ENCODE measurements around the gene CENPP.

CENPP gene

GRCh38 chr9:92514635-92515034 is 188.9 kb downstream of the CENPP start:
- no peak for TF ChIP-seq POLR2A (IDR thresholded peaks at IDR 0.05; ENCODE audit: low read depth, low read length)
- DNase-seq (ENCODE audit: insufficient read length, low spot score) (no peak), FAIRE-seq (no peak)

DNA sequence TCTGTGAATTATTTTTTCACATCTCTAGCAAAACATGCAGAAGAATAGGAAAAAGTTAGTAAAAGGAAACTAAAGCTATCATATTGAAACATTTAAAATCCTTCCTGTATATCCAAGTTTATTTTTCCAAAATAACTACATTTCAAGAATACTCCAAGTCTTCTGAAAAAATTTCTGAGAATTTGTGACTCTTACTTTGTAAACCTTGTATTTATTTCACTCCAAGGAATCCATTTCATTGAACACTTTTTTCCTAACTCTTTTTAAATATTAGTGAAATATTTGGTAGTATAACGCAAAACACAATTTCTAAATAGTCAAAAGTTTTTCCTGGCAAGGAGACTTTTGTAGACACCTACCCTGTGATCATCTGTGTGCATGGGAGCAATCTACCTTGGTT is 190.8 kb downstream of the CENPP start:
- FAIRE-seq: no peak
- no peak for TF ChIP-seq POLR2A (IDR thresholded peaks at IDR 0.05; ENCODE audit: low read depth, low read length)
- DNase-seq (ENCODE audit: insufficient read length, low spot score): no peak

- TF ChIP-seq POLR2A (IDR thresholded peaks at IDR 0.05; ENCODE audit: low read depth, low read length): no peak
- FAIRE-seq (no peak), DNase-seq (ENCODE audit: insufficient read length, low spot score) (no peak)
Observed at GRCh38 chr9:92517046-92517445, 191.3 kb downstream of the CENPP start.

- no peak for TF ChIP-seq POLR2A (IDR thresholded peaks at IDR 0.05; ENCODE audit: low read depth, low read length)
- FAIRE-seq: no peak
- DNase-seq (ENCODE audit: insufficient read length, low spot score): no peak
Observed at GRCh38 chr9:92518199-92518598, 192.4 kb downstream of the CENPP start.

DNA sequence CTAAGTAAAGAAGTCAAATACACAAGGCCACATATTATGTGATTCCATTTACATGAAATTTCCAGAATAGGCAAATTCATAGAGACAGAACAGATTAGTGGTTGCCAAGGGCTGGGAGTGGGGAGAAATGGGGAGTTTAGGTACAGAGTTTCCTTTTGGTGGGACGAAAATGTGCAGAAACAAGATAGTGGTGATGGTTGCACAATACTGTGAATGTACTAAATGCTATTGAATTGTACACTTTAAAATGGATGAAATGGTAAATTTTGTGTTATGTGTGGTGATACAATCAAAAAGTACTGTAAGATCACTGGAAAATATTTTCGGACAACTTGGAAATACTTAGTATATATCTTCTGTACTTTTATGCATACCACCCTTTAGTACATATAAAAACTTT is 195.1 kb downstream of the CENPP start:
- DNase-seq (ENCODE audit: insufficient read length, low spot score) (no peak), FAIRE-seq (no peak)
- no peak for TF ChIP-seq POLR2A (IDR thresholded peaks at IDR 0.05; ENCODE audit: low read depth, low read length)

GRCh38 chr9:92522983-92523970 is 197.5 kb downstream of the CENPP start:
- FAIRE-seq (no peak), DNase-seq (ENCODE audit: insufficient read length, low spot score) (no peak)
- no peak for TF ChIP-seq POLR2A (IDR thresholded peaks at IDR 0.05; ENCODE audit: low read depth, low read length)

DNA sequence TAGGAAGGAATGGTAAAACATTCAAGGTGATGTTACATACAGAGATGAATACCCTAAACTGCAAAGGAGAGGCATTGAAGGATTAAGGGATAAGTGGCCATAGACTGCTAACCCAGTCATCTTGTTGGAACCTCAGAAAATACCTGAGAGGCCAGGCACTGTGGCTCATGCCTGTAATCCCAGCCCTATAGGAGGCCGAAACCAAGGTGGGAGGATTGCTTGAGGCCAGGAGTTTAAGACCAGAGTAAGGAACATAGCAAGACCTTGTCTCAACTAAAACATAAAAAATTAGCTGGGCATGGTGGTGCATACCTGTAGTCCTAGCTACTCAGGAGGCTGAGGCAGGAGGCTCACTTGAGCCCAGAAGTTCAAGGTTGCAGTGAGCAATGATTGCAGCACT is 199.1 kb downstream of the CENPP start:
- TF ChIP-seq POLR2A (IDR thresholded peaks at IDR 0.05; ENCODE audit: low read depth, low read length): no peak
- FAIRE-seq: no peak
- no peak for DNase-seq (ENCODE audit: insufficient read length, low spot score)

DNA sequence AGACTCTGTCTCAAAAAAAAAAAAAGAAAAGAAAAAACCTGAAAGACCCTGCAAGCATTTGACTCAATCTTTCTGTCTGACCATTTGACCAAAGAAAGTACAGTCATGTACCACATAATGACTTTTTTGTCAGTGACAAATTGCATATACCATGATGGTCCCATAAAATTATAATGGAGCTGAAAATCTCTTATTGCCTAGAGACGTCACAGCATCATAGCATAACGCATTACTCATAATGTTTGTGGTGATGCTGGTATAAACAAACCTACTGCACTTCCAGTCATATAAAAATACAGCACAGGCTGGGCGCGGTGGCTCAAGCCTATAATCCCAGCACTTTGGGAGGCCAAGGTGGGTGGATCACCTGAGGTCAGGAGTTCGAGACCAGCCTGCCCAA is 199.6 kb downstream of the CENPP start:
- no peak for TF ChIP-seq POLR2A (IDR thresholded peaks at IDR 0.05; ENCODE audit: low read depth, low read length)
- DNase-seq (ENCODE audit: insufficient read length, low spot score): no peak
- FAIRE-seq: peak; percentile 38

DNA sequence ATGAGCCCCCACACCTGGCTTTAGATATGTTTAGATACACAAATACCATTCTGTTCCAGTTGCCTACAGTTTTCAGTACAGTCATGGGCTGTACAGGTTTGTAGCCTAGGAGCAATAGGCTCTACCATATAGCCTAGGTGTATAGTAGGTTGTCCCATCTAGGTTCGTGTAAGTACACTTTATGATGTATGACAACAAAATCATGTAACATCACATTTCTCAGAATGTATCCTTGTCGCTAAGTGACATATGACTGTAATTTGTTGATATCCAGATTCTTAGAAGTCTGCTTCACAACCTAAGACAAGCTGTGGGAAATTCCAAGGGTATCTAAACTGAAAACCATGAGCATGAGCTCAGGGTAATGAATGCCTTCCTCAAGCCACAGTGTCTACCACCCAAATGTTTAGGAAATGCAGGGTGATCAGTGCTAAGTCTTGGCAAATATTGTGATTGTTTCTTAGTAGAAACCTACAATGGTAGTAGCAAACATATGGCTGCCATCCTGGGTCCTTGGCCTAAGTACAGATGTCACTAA is 201.6 kb downstream of the CENPP start:
- FAIRE-seq: peak; percentile 33
- TF ChIP-seq POLR2A (IDR thresholded peaks at IDR 0.05; ENCODE audit: low read depth, low read length): no peak
- no peak for DNase-seq (ENCODE audit: insufficient read length, low spot score)

GRCh38 chr9:92527832-92528521 is 202.2 kb downstream of the CENPP start:
- FAIRE-seq: no peak
- no peak for DNase-seq (ENCODE audit: insufficient read length, low spot score)
- no peak for TF ChIP-seq POLR2A (IDR thresholded peaks at IDR 0.05; ENCODE audit: low read depth, low read length)

DNA sequence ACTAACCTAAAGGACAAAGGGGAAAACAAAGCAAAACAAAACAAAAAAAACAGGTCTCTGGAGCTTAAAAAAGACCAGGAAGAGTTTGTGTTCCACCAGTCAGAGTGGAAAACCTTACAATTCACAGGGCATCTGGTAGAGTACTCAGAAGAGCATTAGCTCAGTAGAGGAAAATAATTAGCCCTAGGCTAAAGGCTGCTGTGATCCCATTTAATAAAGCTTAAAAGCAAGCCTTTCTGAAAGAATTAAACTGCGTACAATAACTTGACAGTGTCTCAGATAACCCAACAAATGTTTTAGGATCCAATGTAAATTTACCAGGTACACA is 202.7 kb downstream of the CENPP start:
- TF ChIP-seq POLR2A (IDR thresholded peaks at IDR 0.05; ENCODE audit: low read depth, low read length): no peak
- DNase-seq (ENCODE audit: insufficient read length, low spot score): no peak
- no peak for FAIRE-seq

GRCh38 chr9:92529124-92529523 is 203.4 kb downstream of the CENPP start:
- no peak for FAIRE-seq
- DNase-seq (ENCODE audit: insufficient read length, low spot score): no peak
- no peak for TF ChIP-seq POLR2A (IDR thresholded peaks at IDR 0.05; ENCODE audit: low read depth, low read length)

- no peak for DNase-seq (ENCODE audit: insufficient read length, low spot score)
- TF ChIP-seq POLR2A (IDR thresholded peaks at IDR 0.05; ENCODE audit: low read depth, low read length): no peak
- no peak for FAIRE-seq
Observed at GRCh38 chr9:92530893-92531292, 205.1 kb downstream of the CENPP start.

- TF ChIP-seq POLR2A (IDR thresholded peaks at IDR 0.05; ENCODE audit: low read depth, low read length): no peak
- DNase-seq (ENCODE audit: insufficient read length, low spot score) (no peak), FAIRE-seq (no peak)
Observed at GRCh38 chr9:92534204-92534603, 208.5 kb downstream of the CENPP start.

Data from H54 (cell line).